K562 (cell line): Measurements from ENCODE around the gene SELENOT. TPM values are rescaled to one million over a fixed set of nuclear protein-coding genes. Genes with fewer than 3 reads are reported as not detected.
A peak's percentile ranks its signal among the peaks of the same experiment; 100 is the strongest.
"Not testable (repeated sequence)": the region's sequence is repeated elsewhere in the genome, so short reads cannot be mapped to it uniquely, and the experiment has no call there.

ENCODE experiments used
- ATF7 ChIP-seq: fragments of 450-650 bp; IDR thresholded peaks from 2 replicates; pipeline ENCODE4 v1.7.1; 2014; ENCODE audit warnings: mild to moderate bottlenecking, moderate library complexity
- DPF2 ChIP-seq: fragments of 450-650 bp; IDR thresholded peaks from 2 replicates; pipeline ENCODE4 v1.6.1; 2016
- FOXK2 ChIP-seq, 2 experiments: fragments of 450-650 bp; IDR thresholded peaks in 1 of 2; conservative IDR thresholded peaks in 1 of 2; 2 replicates each; pipeline ENCODE4 v1.6.1; 2016; ENCODE audit warnings: low read depth in 2 of 2, mild to moderate bottlenecking in 1 of 2
- GABPB1 ChIP-seq: sonication (generic); formaldehyde crosslinking; IDR thresholded peaks from 2 replicates; pipeline ENCODE4 v1.8.0; 2022; ENCODE audit warnings: mild to moderate bottlenecking, missing genetic modification reagents
- HDAC1 ChIP-seq, 2 experiments: fragments of 450-650 bp; IDR thresholded peaks; 2 replicates each; pipeline ENCODE4 v1.6.1; 2016 to 2017; ENCODE audit warnings: inconsistent platforms in 1 of 2, mild to moderate bottlenecking in 1 of 2, moderate library complexity in 1 of 2
- HDGF ChIP-seq: fragments of 450-650 bp; IDR thresholded peaks from 2 replicates; pipeline ENCODE4 v1.6.1; 2016
- KDM5B ChIP-seq: fragments of 200-600 bp; sonication (generic); IDR thresholded peaks from 2 replicates; pipeline ENCODE4 v1.6.1; 2012; ENCODE audit warnings: low read depth, mild to moderate bottlenecking, moderate library complexity, low read length, control low read depth, inconsistent platforms; ENCODE audit not compliant: insufficient replicate concordance
- LEF1 ChIP-seq: fragments of 450-650 bp; IDR thresholded peaks from 2 replicates; pipeline ENCODE4 v1.6.1; 2016; ENCODE audit warnings: mild to moderate bottlenecking
- MEIS2 ChIP-seq: fragments of 450-650 bp; IDR thresholded peaks from 2 replicates; pipeline ENCODE4 v1.6.1; 2014; ENCODE audit warnings: mild to moderate bottlenecking; ENCODE audit not compliant: partially characterized antibody
- MTA1 ChIP-seq: fragments of 450-650 bp; IDR thresholded peaks from 2 replicates; pipeline ENCODE4 v1.6.1; 2017; ENCODE audit warnings: borderline replicate concordance
- MTA2 ChIP-seq: fragments of 450-650 bp; IDR thresholded peaks from 2 replicates; pipeline ENCODE4 v1.6.1; 2016; ENCODE audit warnings: low read depth
- MTA3 ChIP-seq: fragments of 450-650 bp; formaldehyde crosslinking; IDR thresholded peaks from 2 replicates; pipeline ENCODE4 v1.6.1; 2017; ENCODE audit warnings: mild to moderate bottlenecking, borderline replicate concordance
- NONO ChIP-seq, 2 experiments: fragments of 200-400 bp in 1 of 2; fragments of 450-650 bp in 1 of 2; formaldehyde crosslinking in 1 of 2; IDR thresholded peaks; 2 replicates each; pipeline ENCODE4 v1.6.1; 2017; ENCODE audit warnings: low read depth in 2 of 2, mild to moderate bottlenecking in 2 of 2, moderate library complexity in 2 of 2, low read length in 1 of 2
- NR2C1 ChIP-seq, 2 experiments: fragments of 450-650 bp; IDR thresholded peaks; 2 replicates each; pipeline ENCODE4 v1.6.1; 2017; ENCODE audit warnings: mild to moderate bottlenecking in 2 of 2, antibody characterized with exemption in 1 of 2, inconsistent platforms in 1 of 2, missing compliant biosample characterization in 1 of 2, missing genetic modification characterization in 1 of 2
- POLR2A ChIP-seq: fragments of 450-650 bp; conservative IDR thresholded peaks from 2 replicates; pipeline ENCODE4 v1.6.1; 2016
- POLR2AphosphoS5 ChIP-seq: IDR thresholded peaks from 2 replicates; pipeline ENCODE4 v1.6.1; 2011; ENCODE audit warnings: mild to moderate bottlenecking, low read depth, low read length, moderate library complexity; ENCODE audit not compliant: control insufficient read depth, insufficient read depth
- RCOR1 ChIP-seq, 2 experiments: IDR thresholded peaks; 2 replicates each; pipeline ENCODE4 v1.6.1; 2012; ENCODE audit warnings: low read depth in 2 of 2, low read length in 2 of 2, borderline replicate concordance in 1 of 2, improper control_type of control experiment in 1 of 2
- SOX6 ChIP-seq: fragments of 450-650 bp; IDR thresholded peaks from 2 replicates; pipeline ENCODE4 v1.6.1; 2014; ENCODE audit warnings: mild to moderate bottlenecking
- SPI1 ChIP-seq: IDR thresholded peaks from 2 replicates; pipeline ENCODE4 v1.6.1; 2011; ENCODE audit warnings: low read depth, low read length, control low read depth, borderline replicate concordance
- TCF3 ChIP-seq: sonication (generic); formaldehyde crosslinking; IDR thresholded peaks from 2 replicates; pipeline ENCODE4 v1.4.0; 2020; ENCODE audit warnings: mild to moderate bottlenecking, missing genetic modification reagents
- YY1 ChIP-seq, 3 experiments: IDR thresholded peaks; 2 replicates each; pipeline ENCODE4 v1.6.1; 2011; ENCODE audit warnings: low read length in 2 of 3, mild to moderate bottlenecking in 2 of 3, moderate library complexity in 2 of 3, borderline replicate concordance in 1 of 3, control low read depth in 1 of 3, low read depth in 1 of 3; ENCODE audit not compliant: insufficient read depth in 3 of 3, insufficient replicate concordance in 2 of 3, control insufficient read depth in 1 of 3, insufficient read length in 1 of 3; ENCODE audit errors: extremely low read depth in 1 of 3
- polyA plus RNA-seq, 8 experiments: library from polyadenylated mRNA; depleted of rRNA in 4 of 8; stranded (reverse) in 5 of 8; unstranded in 3 of 8; fragments of >200 nt; fragmentation: Nextera tagmentation in 2 of 8; fragmentation: Illumina TruSeq in 1 of 8; extraction: Ambion mirVana in 2 of 8; extraction: Trizol in 1 of 8; gene quantifications; 2 replicates each; pipeline versions ENCODE4 v1.2.1 to v1.2.3, GENCODE V29; 2011 to 2014; ENCODE audit warnings: inconsistent platforms in 1 of 8, missing spikeins in 1 of 8
- total RNA-seq, 7 experiments: library from RNA; depleted of rRNA in 6 of 7; stranded (reverse); fragments of >200 nt in 6 of 7; fragmentation: Illumina TruSeq in 2 of 7; extraction: Trizol in 2 of 7; gene quantifications; 2 replicates each; pipeline versions ENCODE4 v1.2.1 to v1.2.3, GENCODE V29; 2011 to 2021; ENCODE audit warnings: low replicate concordance in 1 of 7
- TF ChIP-seq, protein P1 (sequence below), 2 experiments: IDR thresholded peaks in 1 of 2; conservative IDR thresholded peaks in 1 of 2; 2 replicates each; pipeline ENCODE4 v1.6.1; 2016; ENCODE audit warnings: low read depth in 2 of 2, mild to moderate bottlenecking in 1 of 2, missing compliant biosample characterization in 1 of 2, missing genetic modification characterization in 1 of 2, moderate library complexity in 1 of 2
- TF ChIP-seq, protein P2 (sequence below): fragments of 450-650 bp; IDR thresholded peaks from 2 replicates; pipeline ENCODE4 v1.6.1; 2016; ENCODE audit warnings: missing biosample characterization, missing genetic modification characterization

Gene SELENOT
- total and polyA plus RNA-seq, 9 of the 15 experiments (the other 6 are each of a cell fraction or from before 2014, with no cell fraction given): 33.0 to 411 (median 91.9) TPM

DNA sequence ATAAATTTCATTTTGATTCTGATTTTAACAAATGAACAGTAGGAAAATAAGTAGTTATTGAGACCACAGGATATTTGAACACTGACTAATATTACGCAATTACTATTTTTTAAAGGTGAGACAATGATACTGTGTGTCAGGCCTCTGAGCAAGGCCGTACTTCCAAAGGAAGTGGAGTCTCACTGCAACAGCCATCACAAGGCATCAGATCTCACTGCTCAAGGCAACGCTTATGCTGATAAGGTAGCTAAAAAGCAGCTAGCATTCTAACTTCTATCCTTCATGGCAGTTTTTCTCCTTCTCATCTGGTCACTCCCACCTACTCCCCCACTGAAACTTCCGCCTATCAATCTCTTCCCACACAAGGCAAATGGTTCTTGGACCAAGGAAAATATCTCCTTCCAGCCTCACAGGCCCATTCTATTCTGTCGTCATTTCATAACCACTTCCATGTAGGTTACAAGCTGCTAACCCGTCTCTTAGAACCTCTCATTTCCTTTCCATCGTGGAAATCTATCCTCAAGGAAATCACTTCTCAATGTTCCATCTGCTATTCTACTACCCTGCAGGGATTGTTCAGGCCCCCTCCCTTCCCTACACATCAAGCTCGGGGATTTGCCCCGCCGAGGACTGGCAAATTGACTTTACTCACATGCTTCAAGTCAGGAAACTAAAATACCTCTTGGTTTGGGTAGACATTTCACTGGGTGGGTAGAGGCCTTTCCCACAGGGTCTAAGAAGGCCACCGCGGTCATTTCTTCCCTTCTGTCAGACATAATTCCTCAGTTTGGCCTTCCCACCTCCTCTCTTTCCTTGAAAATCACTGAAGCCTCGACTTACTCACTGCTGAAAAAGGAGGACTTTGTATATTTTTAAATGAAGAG is 2.2 kb upstream of the SELENOT start (continued):
- TF ChIP-seq MTA1 (peak; percentile 44; the same call in 1 of the 2 replicates), HDAC1 (IDR thresholded peaks at IDR 0.05) (peak in 1 of 2 experiments; percentile 82; a peak in 2 of 4 replicates), SPI1 (peak; percentile 41; the same call in 1 of the 2 replicates), NR2C1 (tag; IDR thresholded peaks at IDR 0.05) (0 out of 2 replicates have a peak, but pooled peaks have one; percentile 13), SOX6 (peak; percentile 75), YY1 (IDR thresholded peaks at IDR 0.05; ENCODE audit: borderline replicate concordance in 1 of 3, control insufficient read depth in 1 of 3, extremely low read depth in 1 of 3, insufficient read depth in 3 of 3, insufficient read length in 1 of 3, insufficient replicate concordance in 2 of 3, low read depth in 1 of 3, low read length in 2 of 3) (peak in 1 of 3 experiments; percentile 50), FOXK2 (conservative IDR thresholded peaks at IDR 0.05 in 1 of 2, IDR thresholded peaks at IDR 0.05 in 1 of 2; ENCODE audit: low read depth in 2 of 2) (peak in 1 of 2 experiments; percentile 45; a peak in 2 of 4 replicates), GABPB1 (CRISPR knock-in tag) (0 out of 2 replicates have a peak, but pooled peaks have one; percentile 15), NONO (IDR thresholded peaks at IDR 0.05; ENCODE audit: low read depth in 2 of 2, low read length in 1 of 2) (peak in 1 of 2 experiments; percentile 17; a peak in 1 of 4 replicates), TCF3 (CRISPR knock-in tag) (peak; percentile 49), MTA2 (0 out of 2 replicates have a peak, but pooled peaks have one; percentile 14), MTA3 (peak; percentile 67; the same call in 1 of the 2 replicates), LEF1 (peak; percentile 56; the same call in 1 of the 2 replicates), HDGF (0 out of 2 replicates have a peak, but pooled peaks have one; percentile 41), ATF7 (peak; percentile 64), KDM5B (peak; percentile 34), POLR2AphosphoS5 (peak; percentile 47; the same call in 1 of the 2 replicates), POLR2A (peak; percentile 68), RCOR1 (IDR thresholded peaks at IDR 0.05; ENCODE audit: borderline replicate concordance in 1 of 2, low read depth in 2 of 2, low read length in 2 of 2) (peak in 1 of 2 experiments; percentile 76; a peak in 1 of 4 replicates), MEIS2 (peak; percentile 86), DPF2 (peak; percentile 93)
- TF ChIP-seq NR2C1 (IDR thresholded peaks at IDR 0.05): not testable (repeated sequence)
- TF ChIP-seq, protein P1, sequence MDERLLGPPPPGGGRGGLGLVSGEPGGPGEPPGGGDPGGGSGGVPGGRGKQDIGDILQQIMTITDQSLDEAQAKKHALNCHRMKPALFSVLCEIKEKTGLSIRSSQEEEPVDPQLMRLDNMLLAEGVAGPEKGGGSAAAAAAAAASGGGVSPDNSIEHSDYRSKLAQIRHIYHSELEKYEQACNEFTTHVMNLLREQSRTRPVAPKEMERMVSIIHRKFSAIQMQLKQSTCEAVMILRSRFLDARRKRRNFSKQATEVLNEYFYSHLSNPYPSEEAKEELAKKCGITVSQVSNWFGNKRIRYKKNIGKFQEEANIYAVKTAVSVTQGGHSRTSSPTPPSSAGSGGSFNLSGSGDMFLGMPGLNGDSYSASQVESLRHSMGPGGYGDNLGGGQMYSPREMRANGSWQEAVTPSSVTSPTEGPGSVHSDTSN (CRISPR knock-in tag; IDR thresholded peaks at IDR 0.05; ENCODE audit: low read depth): not testable (repeated sequence)
- TF ChIP-seq, protein P1 (tag; conservative IDR thresholded peaks at IDR 0.05; ENCODE audit: low read depth): peak; percentile 74
- TF ChIP-seq, protein P2, sequence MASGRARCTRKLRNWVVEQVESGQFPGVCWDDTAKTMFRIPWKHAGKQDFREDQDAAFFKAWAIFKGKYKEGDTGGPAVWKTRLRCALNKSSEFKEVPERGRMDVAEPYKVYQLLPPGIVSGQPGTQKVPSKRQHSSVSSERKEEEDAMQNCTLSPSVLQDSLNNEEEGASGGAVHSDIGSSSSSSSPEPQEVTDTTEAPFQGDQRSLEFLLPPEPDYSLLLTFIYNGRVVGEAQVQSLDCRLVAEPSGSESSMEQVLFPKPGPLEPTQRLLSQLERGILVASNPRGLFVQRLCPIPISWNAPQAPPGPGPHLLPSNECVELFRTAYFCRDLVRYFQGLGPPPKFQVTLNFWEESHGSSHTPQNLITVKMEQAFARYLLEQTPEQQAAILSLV: peak; percentile 82
